GM19324 (cell line): Measurements from ENCODE around the gene ZEB2.
"Not testable (repeated sequence)": the region's sequence is repeated elsewhere in the genome, so short reads cannot be mapped to it uniquely, and the experiment has no call there.

Experiments used
- ATAC-seq: cut with Tn5 transposase; IDR thresholded peaks from one replicate; pipeline ENCODE4 v1.9.1; 2021; ENCODE audit warnings: mild to moderate bottlenecking, moderate library complexity; ENCODE audit not compliant: unreplicated experiment, low FRiP score

ZEB2 gene

GRCh38 chr2:144364944-144365738 is 154.8 kb downstream of the ZEB2 start:
- ATAC-seq, result no peak

GRCh38 chr2:144364247-144364646 is 155.7 kb downstream of the ZEB2 start:
- ATAC-seq, result not testable (repeated sequence)

- ATAC-seq, result no peak
Observed at GRCh38 chr2:144362401-144362800, 157.5 kb downstream of the ZEB2 start.

GRCh38 chr2:144361742-144362141 is 158.2 kb downstream of the ZEB2 start:
- ATAC-seq, result no peak

- no peak for ATAC-seq
Observed at GRCh38 chr2:144359684-144360083, 160.2 kb downstream of the ZEB2 start.

- peak; percentile 53 for ATAC-seq
Observed at GRCh38 chr2:144358979-144359541, 160.9 kb downstream of the ZEB2 start.

- peak; percentile 3 for ATAC-seq
Observed at GRCh38 chr2:144358374-144358964, 161.4 kb downstream of the ZEB2 start.

GRCh38 chr2:144357623-144358373 is 162.1 kb downstream of the ZEB2 start:
- peak; percentile 69 for ATAC-seq

GRCh38 chr2:144356402-144356801 is 163.5 kb downstream of the ZEB2 start:
- ATAC-seq, result no peak

- no peak for ATAC-seq
Observed at GRCh38 chr2:144354953-144355352, 165.0 kb downstream of the ZEB2 start.

- ATAC-seq, result no peak
Observed at GRCh38 chr2:144351687-144352086, 168.2 kb downstream of the ZEB2 start.

- no peak for ATAC-seq
Observed at GRCh38 chr2:144350151-144350802, 169.6 kb downstream of the ZEB2 start.

GRCh38 chr2:144349674-144350073 is 170.2 kb downstream of the ZEB2 start:
- ATAC-seq, result no peak

- ATAC-seq, result no peak
Observed at GRCh38 chr2:144348846-144349245, 171.1 kb downstream of the ZEB2 start.

GRCh38 chr2:144346229-144346628 is 173.7 kb downstream of the ZEB2 start:
- no peak for ATAC-seq

- ATAC-seq, result no peak
Observed at GRCh38 chr2:144343145-144343544, 176.8 kb downstream of the ZEB2 start.

- no peak for ATAC-seq
Observed at GRCh38 chr2:144341538-144341937, 178.4 kb downstream of the ZEB2 start.

- ATAC-seq, result no peak
Observed at GRCh38 chr2:144339048-144339447, 180.9 kb downstream of the ZEB2 start.

- no peak for ATAC-seq
Observed at GRCh38 chr2:144334551-144334950, 185.4 kb downstream of the ZEB2 start.
